GM18511 (cell line): Measurements from ENCODE around the gene TMEM165.

Source experiments
- ATAC-seq: cut with Tn5 transposase; IDR thresholded peaks from one replicate; pipeline ENCODE4 v1.9.1; 2021; ENCODE audit warnings: mild to moderate bottlenecking, moderate library complexity; ENCODE audit not compliant: unreplicated experiment

TMEM165 gene

GRCh38 chr4:55366621-55367020 is 29.1 kb upstream of the TMEM165 start:
- ATAC-seq = no peak

DNA sequence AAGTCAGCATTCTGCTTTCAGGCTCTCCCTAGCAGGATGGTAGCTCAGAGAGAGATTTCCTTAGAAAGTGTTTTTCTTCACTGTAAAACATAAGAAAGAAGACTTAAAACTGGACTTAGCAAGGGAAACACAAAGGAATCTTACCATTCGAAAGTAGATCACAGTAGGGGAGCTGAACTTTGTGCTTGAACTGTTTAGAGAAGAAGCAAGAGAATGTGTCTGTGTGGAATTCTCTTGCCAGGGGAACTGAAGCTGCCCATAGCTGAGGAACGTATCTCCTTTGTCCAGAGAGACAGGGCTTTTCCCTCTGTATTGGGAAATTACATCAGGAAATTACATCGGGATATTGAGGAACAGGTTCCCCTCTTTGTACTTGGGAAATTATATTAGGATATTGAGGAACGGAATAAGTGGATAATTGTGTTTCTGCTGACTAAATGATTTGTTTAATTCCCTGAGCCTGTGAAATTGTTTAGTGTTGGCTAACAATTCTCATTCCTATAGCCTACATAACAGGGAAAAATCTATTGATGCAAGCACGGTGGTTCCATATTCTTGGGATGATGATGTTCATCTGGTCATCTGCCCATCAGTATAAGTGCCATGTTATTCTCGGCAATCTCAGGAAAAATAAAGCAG is 28.6 kb upstream of the TMEM165 start:
- ATAC-seq = no peak

DNA sequence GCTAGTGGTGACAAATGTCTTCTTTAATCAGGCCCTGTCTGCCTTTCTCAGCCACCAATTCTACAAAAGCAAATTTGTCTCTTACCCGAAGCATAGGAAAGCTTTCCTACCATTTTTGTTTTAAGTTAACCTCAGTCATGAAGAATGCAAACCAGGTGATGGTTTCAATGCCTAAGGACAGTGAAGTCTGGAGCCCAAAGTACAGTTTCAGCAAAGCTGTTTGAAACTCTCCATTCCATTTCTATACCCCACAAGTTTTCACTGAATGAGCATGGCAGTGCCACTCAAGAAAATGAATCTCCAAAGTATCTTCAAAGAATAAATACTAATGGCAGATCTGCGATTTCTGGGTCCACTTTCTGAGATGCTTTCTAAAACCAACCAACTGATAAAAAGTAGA is 25.8 kb upstream of the TMEM165 start:
- no peak for ATAC-seq

DNA sequence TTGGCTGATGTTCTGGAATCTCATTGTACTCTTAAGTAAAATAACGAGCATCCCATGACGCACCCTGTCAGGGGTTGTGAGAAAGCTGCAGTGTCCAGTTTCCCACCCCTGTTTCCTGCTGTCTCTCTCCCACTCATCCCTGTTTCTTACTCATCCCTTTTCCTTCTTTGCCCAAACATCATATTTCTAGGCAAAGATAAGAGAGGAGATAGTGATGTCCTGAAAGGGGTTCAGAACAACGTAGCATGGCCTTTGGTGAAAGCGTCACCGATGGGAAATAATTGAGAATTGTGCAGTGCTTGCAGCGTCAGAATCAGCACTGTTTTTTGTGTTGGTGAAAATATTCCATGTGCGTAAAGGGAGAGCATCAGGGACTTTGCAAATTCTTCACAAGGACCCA is 23.5 kb upstream of the TMEM165 start:
- ATAC-seq = no peak

GRCh38 chr4:55373461-55373860 is 22.3 kb upstream of the TMEM165 start:
- ATAC-seq = no peak

- no peak for ATAC-seq
These were observed 19.1 kb upstream of the TMEM165 start for GRCh38 chr4:55376698-55377097.

DNA sequence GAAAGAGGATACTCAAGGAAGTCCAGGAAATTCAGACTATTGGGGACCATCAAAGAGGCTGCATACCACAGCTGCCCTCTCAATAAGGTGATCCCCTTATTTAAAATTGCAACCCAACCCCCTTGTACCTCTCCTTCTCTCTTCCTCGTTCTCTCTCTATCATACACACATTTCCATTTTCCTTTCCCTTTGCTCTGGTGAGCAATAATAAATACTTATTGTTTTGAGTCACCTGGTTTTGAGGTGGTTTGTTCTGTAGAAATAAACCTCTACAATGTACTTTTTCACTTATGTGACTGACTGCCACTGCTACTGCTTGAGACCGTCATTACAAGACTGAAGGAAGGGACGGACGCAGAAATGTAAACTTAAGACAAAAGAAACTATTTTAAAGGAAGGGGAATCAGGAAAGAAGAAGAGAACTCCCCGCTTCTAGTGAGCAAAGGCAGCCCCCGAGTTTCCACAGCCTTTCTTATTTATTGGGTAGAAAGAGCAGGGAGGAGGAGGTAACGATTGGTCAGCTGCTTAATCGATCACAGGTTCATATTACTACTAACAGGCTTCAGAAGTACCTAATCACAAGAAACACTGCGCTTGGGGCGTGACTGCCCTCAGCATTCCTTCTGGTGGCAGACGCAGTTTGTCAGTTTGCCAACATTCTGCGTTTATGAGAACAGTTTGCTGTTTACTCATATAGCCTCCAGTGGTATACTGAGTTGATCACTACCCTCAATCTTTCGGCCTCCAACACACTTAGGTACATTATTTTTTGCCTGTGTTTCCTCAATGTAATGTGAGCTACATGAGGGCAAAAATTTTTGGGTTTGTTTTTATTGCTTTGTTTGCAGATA is 16.9 kb upstream of the TMEM165 start:
- ATAC-seq = no peak

- no peak for ATAC-seq
These were observed 15.2 kb upstream of the TMEM165 start for GRCh38 chr4:55380576-55380975.

GRCh38 chr4:55381502-55381901 is 14.3 kb upstream of the TMEM165 start:
- no peak for ATAC-seq

DNA sequence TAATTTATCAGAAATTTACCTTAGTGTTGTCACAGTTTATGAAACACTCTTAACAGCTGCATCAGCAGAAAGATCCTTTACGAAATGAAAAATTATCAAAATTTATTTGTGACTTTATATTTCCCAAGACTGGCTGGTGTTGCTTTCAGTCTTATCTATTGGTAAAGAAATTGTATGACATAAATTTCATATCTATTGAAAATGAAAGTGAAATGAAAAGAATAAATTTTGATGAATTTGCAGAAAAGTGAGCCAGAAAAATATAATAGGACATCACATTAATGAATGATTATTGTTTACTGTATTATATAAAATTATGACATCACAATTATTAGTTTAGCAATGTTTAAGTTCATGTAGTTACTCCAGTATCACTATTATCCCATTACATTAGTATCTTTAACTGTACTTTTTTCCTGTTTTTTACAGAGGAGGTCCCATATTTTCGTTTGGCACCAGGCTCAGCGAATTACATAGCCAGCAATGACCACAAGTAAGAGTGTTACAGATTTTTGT is 13.2 kb upstream of the TMEM165 start:
- no peak for ATAC-seq

DNA sequence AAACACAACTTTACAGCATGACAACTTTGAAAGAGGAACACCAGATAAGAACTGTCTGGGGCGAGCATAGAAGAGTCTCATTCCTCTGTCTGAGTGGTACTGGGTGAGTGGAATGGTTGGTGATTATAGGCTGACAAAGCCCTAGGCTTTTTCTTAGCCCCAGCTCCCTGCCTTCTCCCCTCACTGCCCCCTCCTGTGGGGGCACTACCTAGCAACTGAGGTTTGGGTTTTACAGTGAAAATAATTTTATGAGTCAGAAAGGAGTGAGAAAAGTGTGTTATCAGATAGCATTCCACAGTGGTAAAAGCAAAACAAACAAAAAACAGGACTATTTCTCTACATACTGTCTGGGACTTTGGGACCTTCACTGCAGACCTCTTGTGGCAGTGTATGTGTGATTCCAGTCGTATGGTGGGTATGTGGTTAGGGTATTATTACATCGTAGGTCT is 10.5 kb upstream of the TMEM165 start:
- no peak for ATAC-seq

GRCh38 chr4:55386073-55386472 is 9.7 kb upstream of the TMEM165 start:
- no peak for ATAC-seq

GRCh38 chr4:55386840-55387239 is 8.9 kb upstream of the TMEM165 start:
- ATAC-seq = no peak

DNA sequence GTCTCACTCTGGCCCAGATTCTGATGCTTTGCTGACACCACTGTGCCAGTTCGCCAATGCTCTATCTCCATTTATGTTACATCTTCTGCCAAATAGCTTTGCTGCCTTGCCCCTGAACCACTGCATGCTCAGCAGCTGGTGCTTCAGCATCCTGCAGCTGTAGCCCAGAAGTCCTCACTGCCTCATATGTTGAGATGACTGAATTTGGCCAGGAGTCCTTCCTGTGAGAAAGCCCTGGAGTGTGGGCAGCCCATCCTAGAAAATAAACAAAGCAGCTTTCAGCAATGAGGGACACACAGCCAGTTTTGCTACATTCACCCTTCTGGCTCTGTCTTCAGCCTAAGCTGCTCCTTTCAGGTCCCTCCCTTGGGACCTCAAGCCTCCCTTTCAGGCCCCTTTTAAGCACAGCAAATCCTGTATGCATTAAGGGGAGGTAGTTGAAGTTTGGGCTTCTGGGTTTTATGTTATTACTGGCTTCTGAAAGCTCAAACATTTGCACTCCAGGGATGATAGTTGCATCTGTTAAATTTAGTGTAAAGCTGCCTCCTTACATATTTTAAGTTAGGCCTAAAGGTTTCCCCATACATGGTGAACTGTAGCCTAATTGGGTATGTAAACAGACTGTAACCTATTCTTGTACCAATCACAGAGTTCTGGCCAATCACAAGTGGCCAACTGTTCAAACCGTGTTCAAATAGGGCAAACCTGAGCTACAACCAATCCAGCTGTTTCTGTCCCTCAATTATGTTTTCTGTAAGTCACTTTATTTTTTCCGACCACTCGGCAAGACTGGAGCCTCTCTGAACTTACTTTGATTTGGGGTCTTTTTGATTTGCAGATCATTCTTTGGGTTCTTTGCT is 2.1 kb upstream of the TMEM165 start:
- ATAC-seq = no peak

- peak; percentile 0 for ATAC-seq
These were observed 584 bp upstream of the TMEM165 start for GRCh38 chr4:55395218-55395528.

DNA sequence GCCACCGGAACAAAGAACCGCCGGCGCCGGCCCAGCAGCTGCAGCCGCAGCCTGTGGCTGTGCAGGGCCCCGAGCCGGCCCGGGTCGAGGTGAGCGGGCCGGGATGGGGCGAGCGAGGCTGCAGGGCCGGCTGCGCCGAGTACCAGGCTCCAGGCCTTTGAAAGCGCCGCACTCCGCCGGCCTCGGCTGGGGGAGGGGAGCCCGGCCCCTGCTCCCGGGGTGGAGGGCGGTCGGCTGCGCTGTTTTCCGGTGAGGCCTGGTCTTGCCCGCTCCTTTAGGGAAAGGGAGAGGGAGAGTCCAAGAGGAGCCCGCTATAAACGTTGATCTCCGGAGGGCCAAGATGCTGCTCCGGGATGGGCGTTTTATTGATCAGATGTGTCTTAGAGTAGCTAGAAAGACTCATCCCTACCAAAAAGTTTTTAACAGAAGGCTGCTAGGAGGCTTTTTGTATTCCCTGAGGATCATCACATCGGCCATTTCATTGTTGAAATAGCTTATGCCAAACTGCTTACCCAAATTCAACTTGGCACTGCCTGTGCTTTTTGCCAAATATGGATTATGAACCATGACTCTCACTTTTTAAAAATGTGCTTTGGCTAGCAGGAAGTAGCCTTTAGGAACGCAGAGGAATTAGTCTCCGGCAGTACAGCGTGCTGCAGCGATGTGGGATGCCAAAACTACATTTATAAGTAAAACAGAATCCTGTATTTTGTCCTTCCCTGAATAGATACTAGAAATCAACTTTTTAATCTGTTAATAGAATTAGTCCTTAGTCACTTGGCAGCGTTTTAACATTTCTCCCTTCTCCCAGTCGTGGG is 760 bp downstream of the TMEM165 start:
- peak; percentile 33 for ATAC-seq

DNA sequence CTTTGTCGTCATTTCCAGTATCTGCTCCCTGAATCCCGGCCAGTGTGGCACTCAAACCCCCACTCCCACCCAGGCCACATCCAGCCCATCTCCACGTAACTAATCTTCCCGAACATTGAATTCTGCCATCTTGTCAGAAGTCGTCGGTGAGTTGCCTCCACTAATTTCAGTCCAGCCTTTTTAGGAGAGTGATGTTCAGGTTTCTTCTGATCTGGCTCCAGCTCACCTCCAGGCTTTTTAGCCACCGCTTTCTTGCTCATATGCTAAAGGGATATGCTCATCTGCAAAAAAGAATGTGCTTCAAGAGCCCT is 1.3 kb downstream of the TMEM165 start:
- ATAC-seq = no peak

- no peak for ATAC-seq
These were observed 2.0 kb downstream of the TMEM165 start for GRCh38 chr4:55397520-55398321.

DNA sequence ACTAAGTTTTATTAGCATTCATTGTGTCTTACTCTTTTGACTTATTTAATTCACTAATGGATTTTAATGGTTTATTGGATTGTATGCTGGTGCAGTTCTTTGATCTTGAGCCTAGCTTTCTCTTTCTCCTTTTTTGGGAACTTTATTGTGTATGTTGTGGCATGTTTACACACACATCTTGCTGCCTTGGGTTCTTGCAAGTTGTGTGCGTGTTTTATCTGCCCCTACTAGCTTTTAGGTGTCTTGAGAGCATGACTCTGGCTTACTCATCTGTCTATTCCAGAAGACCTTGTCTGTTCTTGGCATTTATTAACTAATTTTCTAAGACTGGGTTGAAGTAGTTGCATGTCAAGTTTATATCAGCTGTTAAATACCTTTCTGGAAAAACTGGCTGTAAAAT is 2.7 kb downstream of the TMEM165 start:
- ATAC-seq = no peak

DNA sequence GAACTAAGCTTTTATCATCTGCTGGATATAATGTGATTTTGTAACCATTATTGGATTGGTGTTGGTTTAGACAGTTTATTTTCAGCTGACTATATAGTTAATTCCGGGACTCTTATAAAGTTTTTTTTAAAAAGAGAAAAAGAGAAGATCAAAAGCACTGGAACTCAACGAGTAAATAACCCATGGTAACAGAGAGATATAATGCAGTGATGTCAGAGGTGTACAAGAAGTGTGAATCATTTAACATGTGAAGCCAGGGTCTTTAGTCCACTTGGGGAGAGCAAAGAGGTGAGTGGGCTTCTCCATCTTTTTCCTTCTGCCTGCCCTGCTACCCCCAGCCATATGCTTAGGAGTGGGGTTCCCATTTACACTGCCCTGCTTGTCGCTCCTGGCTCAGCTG is 3.2 kb downstream of the TMEM165 start:
- no peak for ATAC-seq
